Measurements from ENCODE around the gene OR56A1.
"Not testable (repeated sequence)": the region's sequence is repeated elsewhere in the genome, so short reads cannot be mapped to it uniquely, and the experiment has no call there.

OR56A1 gene, protein sequence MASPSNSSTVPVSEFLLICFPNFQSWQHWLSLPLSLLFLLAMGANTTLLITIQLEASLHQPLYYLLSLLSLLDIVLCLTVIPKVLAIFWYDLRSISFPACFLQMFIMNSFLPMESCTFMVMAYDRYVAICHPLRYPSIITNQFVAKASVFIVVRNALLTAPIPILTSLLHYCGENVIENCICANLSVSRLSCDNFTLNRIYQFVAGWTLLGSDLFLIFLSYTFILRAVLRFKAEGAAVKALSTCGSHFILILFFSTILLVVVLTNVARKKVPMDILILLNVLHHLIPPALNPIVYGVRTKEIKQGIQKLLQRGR

GRCh38 chr11:6030708-6031405, at the start of gene OR56A1:
OR56A1 (minus strand) TSS chr11:6030758; CDS start chr11:6027692, 3,066 bp downstream.
- DNase-seq (ENCODE audit: insufficient read length, low spot score) (no peak), FAIRE-seq (no peak)
- no peak for TF ChIP-seq POLR2A (IDR thresholded peaks at IDR 0.05; ENCODE audit: low read depth, low read length)

- TF ChIP-seq POLR2A (IDR thresholded peaks at IDR 0.05; ENCODE audit: low read depth, low read length) = no peak
- no peak for FAIRE-seq
- no peak for DNase-seq (ENCODE audit: insufficient read length, low spot score)
Measured at GRCh38 chr11:6079463-6079862, 48.9 kb upstream of the OR56A1 start.

DNA sequence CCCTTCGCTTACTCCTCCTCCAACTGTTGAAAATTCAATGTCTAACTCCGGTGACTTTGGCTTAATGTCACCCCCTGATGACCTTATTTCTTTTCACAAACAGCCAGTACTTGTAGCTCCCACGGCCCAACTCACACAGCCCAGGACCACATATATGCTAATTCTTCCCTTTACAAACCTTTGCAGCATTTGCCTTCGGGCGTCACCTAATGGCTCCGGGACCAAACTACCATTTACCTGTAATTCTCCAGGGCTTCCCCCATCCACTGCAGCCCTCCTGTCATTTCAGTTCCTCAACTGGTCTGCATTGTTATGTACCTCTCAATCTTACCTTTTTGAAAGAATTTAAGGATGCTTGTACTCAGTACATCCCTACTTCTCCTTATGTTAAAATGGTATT, 47.2 kb upstream of the OR56A1 start:
- DNase-seq (ENCODE audit: insufficient read length, low spot score) = no peak
- FAIRE-seq = no peak
- no peak for TF ChIP-seq POLR2A (IDR thresholded peaks at IDR 0.05; ENCODE audit: low read depth, low read length)

- not testable (repeated sequence) for FAIRE-seq; DNase-seq (ENCODE audit: insufficient read length, low spot score)
Measured at GRCh38 chr11:6076443-6076842, 45.9 kb upstream of the OR56A1 start.

GRCh38 chr11:6067502-6067901, 36.9 kb upstream of the OR56A1 start:
- no peak for TF ChIP-seq POLR2A (IDR thresholded peaks at IDR 0.05; ENCODE audit: low read depth, low read length)
- DNase-seq (ENCODE audit: insufficient read length, low spot score) (no peak), FAIRE-seq (no peak)

- DNase-seq (ENCODE audit: insufficient read length, low spot score) = no peak
Measured at GRCh38 chr11:6062691-6063358, 32.3 kb upstream of the OR56A1 start.

GRCh38 chr11:6061475-6061874, 30.9 kb upstream of the OR56A1 start:
- DNase-seq (ENCODE audit: insufficient read length, low spot score) = no peak
- no peak for FAIRE-seq
- no peak for TF ChIP-seq POLR2A (IDR thresholded peaks at IDR 0.05; ENCODE audit: low read depth, low read length)

More at GRCh38 chr11:6062691-6063358, 32.3 kb upstream of the OR56A1 start:
- no peak for FAIRE-seq
- no peak for TF ChIP-seq POLR2A (IDR thresholded peaks at IDR 0.05; ENCODE audit: low read depth, low read length)

DNA sequence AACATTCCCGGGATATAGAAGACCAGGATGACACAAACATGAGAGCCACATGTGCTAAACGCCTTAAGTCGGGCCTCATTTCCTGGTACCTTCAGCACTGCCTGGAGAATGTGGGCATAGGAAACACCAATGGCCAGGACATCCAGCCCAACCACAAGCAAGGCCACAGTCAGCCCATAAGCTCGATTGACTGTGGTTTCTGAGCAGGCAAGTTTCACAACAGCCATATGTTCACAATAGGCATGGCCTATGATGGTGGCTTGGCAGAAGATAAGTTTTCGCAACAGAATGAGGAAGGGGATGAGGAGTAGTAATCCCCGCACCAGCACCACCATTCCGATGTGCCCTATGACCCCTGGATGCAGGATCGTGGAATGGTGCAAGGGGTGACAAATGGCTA, 26.9 kb upstream of the OR56A1 start:
- no peak for FAIRE-seq
- no peak for TF ChIP-seq POLR2A (IDR thresholded peaks at IDR 0.05; ENCODE audit: low read depth, low read length)
- DNase-seq (ENCODE audit: insufficient read length, low spot score) = no peak

- no peak for FAIRE-seq
- no peak for TF ChIP-seq POLR2A (IDR thresholded peaks at IDR 0.05; ENCODE audit: low read depth, low read length)
Measured at GRCh38 chr11:6055569-6055968, 25.0 kb upstream of the OR56A1 start.

DNA sequence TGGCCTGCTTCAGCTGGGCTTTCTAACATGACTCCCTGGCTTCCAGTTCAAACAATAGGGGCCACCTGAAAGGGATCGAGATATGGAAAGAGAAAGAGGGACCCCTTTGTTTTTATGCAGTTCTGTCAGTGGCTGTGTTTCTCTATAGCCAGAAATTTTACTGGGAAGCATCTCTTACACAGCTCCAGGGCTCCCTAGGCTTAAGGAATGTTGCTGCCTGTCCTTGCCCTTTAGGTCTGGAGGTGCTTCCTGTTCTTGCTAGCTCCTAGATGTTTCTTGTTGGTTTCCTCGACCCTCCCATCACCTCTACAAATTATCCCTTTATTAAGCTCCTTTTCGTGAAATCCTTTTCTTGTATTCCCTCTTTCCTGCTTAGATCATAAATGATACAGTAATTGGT, 21.8 kb upstream of the OR56A1 start:
- TF ChIP-seq POLR2A (IDR thresholded peaks at IDR 0.05; ENCODE audit: low read depth, low read length) = no peak
- DNase-seq (ENCODE audit: insufficient read length, low spot score) (no peak), FAIRE-seq (no peak)

More at GRCh38 chr11:6055569-6055968, 25.0 kb upstream of the OR56A1 start:
- DNase-seq (ENCODE audit: insufficient read length, low spot score) = no peak

GRCh38 chr11:6040874-6041273, 10.3 kb upstream of the OR56A1 start:
- DNase-seq (ENCODE audit: insufficient read length, low spot score) (no peak), FAIRE-seq (no peak)
- TF ChIP-seq POLR2A (IDR thresholded peaks at IDR 0.05; ENCODE audit: low read depth, low read length) = no peak

DNA sequence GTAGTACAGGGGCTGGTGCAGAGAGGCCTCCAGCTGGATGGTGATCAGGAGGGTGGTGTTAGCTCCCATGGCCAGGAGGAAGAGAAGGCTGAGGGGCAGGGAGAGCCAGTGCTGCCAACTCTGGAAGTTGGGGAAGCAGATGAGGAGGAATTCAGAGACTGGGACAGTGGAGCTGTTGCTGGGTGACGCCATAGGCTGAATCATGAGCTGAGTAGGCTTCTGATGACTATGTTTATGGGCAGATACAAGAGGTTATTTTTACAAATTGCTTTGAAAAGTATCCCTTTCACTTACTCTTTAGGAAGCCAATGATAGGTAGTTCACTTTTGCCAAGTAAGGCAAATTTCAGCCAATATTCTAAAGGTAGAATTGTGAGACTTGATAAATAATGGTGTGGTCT, 3.1 kb downstream of the OR56A1 start:
- DNase-seq (ENCODE audit: insufficient read length, low spot score) (no peak), FAIRE-seq (peak; percentile 64)
- TF ChIP-seq POLR2A (IDR thresholded peaks at IDR 0.05; ENCODE audit: low read depth, low read length) = no peak

- no peak for TF ChIP-seq POLR2A (IDR thresholded peaks at IDR 0.05; ENCODE audit: low read depth, low read length)
- DNase-seq (ENCODE audit: insufficient read length, low spot score) (no peak), FAIRE-seq (no peak)
Measured at GRCh38 chr11:6025056-6025455, 5.5 kb downstream of the OR56A1 start.

GRCh38 chr11:6022956-6023355, 7.6 kb downstream of the OR56A1 start:
- peak; percentile 86 for FAIRE-seq
- DNase-seq (ENCODE audit: insufficient read length, low spot score) = no peak
- no peak for TF ChIP-seq POLR2A (IDR thresholded peaks at IDR 0.05; ENCODE audit: low read depth, low read length)

All from H54 (cell line).